ENCODE results near the gene IVD.

IVD gene

GRCh38 chr15:40461958-40462357 is 56.4 kb downstream of the IVD start:
- no peak for DNase-seq

- no peak for DNase-seq
Measured at GRCh38 chr15:40463279-40463678, 57.7 kb downstream of the IVD start.

- no peak for DNase-seq
Measured at GRCh38 chr15:40463886-40464545, 58.4 kb downstream of the IVD start.

GRCh38 chr15:40464595-40465185 is 59.1 kb downstream of the IVD start:
- DNase-seq = no peak

GRCh38 chr15:40465939-40466338 is 60.3 kb downstream of the IVD start:
- no peak for DNase-seq

DNA sequence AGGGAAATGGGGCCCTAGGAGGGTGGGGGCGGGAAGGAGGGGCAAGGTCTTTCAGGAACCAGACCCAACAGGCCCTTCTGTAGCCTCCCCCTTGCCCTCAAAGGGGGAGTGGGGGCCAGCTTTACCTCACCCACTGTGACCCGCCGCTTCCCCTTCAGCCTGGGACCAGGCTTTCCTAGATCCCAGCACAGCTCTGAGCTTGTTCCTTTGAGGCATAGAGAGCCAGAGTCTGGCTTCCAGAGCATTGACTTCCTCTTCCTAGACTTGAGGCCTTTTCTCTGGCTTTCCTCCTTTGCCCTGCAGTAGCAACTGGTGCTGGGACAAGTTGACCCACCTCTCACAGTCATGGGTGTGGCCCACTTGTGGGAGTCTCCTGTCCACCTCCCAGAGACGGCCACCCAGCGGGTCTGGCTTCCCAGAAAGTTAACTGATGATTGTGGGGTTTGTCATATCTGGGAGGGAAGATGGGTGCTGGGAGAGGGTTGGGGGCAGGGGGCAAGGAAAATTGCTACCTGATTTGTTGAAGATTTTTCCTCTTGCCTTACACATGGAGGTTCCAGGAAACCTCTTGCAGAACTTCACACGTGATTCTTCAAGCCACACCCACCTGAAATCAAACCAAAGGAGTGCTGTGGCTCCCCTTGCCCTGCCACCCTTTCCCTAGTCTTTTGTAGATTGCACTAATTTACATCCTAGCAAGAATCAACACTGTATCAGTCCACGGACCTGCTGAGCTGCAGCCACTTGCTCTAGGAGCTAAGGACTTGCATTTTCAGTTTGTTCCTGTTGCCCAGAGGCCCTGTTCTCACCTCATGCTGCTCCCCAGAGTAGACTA is 61.0 kb downstream of the IVD start:
- DNase-seq = no peak

- DNase-seq = no peak
Measured at GRCh38 chr15:40467261-40467615, 61.6 kb downstream of the IVD start.

DNA sequence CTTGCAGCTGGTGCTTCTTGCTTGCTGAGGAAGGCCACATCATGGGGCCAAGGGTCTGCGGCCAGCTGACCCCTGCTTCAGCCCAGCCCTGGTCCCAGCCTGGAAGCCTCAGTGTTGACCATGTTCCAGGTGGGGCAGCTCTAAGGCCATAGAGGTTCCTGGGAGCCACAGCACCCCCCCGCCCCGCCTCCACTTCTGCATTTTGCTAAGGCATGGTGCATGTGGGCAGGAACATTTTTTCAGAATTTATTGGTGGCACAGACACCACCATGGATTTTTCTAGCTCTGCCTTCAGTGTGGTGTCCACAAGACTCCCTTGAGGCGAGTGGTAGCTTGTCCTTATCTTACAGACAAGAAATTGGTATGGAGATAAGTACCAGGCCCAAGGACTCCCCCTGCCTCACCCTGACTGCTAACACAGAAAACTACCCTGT is 63.3 kb downstream of the IVD start:
- no peak for DNase-seq

DNA sequence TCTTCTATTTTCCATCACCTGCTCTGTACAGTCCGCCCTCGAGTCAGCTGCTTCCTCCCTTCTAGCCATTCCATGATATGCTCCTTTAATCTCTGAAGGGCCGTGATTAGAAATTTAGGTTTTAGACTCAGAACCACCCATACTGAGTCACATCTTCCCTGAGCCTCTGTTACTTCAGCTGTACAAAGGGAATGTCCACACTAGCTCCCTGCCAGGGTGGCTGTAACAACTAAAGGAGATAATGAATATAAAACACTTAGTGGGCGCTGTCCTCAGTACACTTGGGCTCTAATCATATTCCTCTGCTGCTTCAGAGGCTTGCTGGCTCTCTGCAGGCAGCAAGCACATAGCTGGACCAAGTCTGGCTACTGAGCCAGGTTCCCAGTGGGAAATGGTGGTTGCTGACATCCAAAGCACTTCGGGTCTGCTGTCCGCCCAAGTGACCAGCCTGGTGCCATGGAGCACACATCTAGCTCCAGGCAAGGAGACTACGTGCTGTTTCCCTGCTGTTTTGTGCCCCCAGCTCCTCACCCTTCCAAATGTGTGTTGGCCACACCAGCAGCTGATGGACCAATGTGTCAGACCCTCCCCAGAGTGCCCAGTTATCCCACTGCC is 64.3 kb downstream of the IVD start:
- DNase-seq = no peak

DNA sequence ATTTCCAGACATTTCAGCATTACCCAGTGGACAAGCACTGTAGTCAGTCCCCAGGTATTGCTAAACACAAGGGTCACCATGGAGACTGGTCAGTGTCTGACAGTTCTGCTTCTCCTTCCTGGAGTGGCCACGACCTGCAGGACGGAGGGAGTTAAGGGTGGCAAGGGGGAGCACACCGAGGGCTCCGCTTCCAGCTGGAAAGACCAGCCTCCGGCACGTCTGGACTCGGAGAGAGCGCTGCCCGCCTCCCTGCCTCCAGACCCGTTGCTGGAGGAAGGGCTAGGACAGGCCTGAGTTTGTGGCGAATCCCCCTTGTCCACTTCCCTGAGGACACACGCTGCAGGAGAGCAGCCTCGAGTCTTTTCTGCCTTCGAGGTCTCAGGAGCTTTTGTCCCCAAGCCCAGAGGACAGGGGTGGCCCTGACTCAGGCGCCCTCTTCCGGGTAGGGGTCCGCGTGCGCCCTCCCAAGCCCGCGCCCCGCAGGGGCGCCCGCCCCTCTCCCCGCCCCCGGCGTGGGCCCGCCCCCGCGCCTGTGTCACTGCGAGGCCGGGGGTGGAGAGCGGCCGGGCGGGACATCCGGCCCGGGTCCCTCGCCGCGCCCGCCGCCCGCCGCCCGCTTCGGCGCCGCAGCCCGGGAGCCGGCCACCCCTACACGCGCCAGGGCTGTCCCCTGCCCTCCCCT is 65.0 kb downstream of the IVD start, which contains the start of gene CHST14:
Gene CHST14 (plus strand): TSS at position 562 of the 682 bp plus-strand sequence. CDS start 230 bp downstream, outside the sequence.
- peak in 5 of 6 experiments; percentile 41 to 58 (median 53) for DNase-seq

Measured in stimulated activated naive CD4-positive, alpha-beta T cell (primary cell).